Neural cell (in vitro differentiated cells): Measurements from ENCODE around the gene INSM1. TPM values are rescaled to one million over a fixed set of nuclear protein-coding genes. Genes with fewer than 3 reads are reported as not detected.
A peak's percentile ranks its signal among the peaks of the same experiment; 100 is the strongest.

Experiments
- H2AFZ ChIP-seq: fragments of 200-600, 300-800 bp; sonication (generic), shearing (Covaris generic); 2 replicates; pipeline ENCODE4 v1.6.0; 2014; ENCODE audit warnings: low read depth, mild to moderate bottlenecking, antibody characterized with exemption, low read length, moderate library complexity
- H3F3A ChIP-seq: fragments of 200-600 bp; shearing (Covaris generic); 2 replicates; pipeline ENCODE4 v1.6.1; 2016; ENCODE audit warnings: mild to moderate bottlenecking, moderate library complexity, mixed read lengths, antibody characterized with exemption, low read length; ENCODE audit not compliant: insufficient read depth, poor library complexity, severe bottlenecking
- H3K27ac ChIP-seq: fragments of 200-600, 300-800 bp; sonication (generic), shearing (Covaris generic); 2 replicates; pipeline ENCODE4 v1.5.1; 2014; ENCODE audit warnings: mild to moderate bottlenecking, low read length, moderate library complexity
- H3K27me3 ChIP-seq: fragments of 300-800, 200-600 bp; sonication (generic), shearing (Covaris generic); 2 replicates; pipeline ENCODE4 v1.6.0; 2014; ENCODE audit warnings: mild to moderate bottlenecking, low read depth, low read length, moderate library complexity; ENCODE audit not compliant: insufficient read depth
- H3K36me3 ChIP-seq: fragments of 300-800, 200-600 bp; sonication (generic), shearing (Covaris generic); 2 replicates; pipeline ENCODE4 v1.5.1; 2014; ENCODE audit warnings: mild to moderate bottlenecking, antibody characterized with exemption, low read length, moderate library complexity; ENCODE audit not compliant: insufficient read depth
- H3K4me2 ChIP-seq: fragments of 300-800, 200-600 bp; sonication (generic), shearing (Covaris generic); 2 replicates; pipeline ENCODE4 v1.6.0; 2014; ENCODE audit warnings: mild to moderate bottlenecking, low read length
- H3K4me3 ChIP-seq: fragments of 300-800, 200-600 bp; sonication (generic), shearing (Covaris generic); 2 replicates; pipeline ENCODE4 v1.5.1; 2014; ENCODE audit warnings: mild to moderate bottlenecking, low read length, moderate library complexity
- H3K79me2 ChIP-seq: fragments of 200-600 bp; shearing (Covaris generic); replicated peaks from 2 replicates; pipeline ENCODE4 v1.6.0; 2014; ENCODE audit warnings: mild to moderate bottlenecking, low read length, moderate library complexity; ENCODE audit not compliant: insufficient read depth
- H3K9ac ChIP-seq: fragments of 300-800, 200-600 bp; sonication (generic), shearing (Covaris generic); 2 replicates; pipeline ENCODE4 v1.6.1; 2016; ENCODE audit warnings: mild to moderate bottlenecking, low read length, mixed read lengths
- H3K9me2 ChIP-seq: fragments of 200-600 bp; shearing (Covaris generic); 2 replicates; pipeline ENCODE4 v1.6.1; 2016; ENCODE audit warnings: mild to moderate bottlenecking, low read length, mixed read lengths; ENCODE audit not compliant: insufficient read depth
- H3K9me3 ChIP-seq: fragments of 200-600, 300-800 bp; sonication (generic), shearing (Covaris generic); 2 replicates; pipeline ENCODE4 v1.6.1; 2016; ENCODE audit warnings: mild to moderate bottlenecking, mixed run types, low read length, moderate library complexity, mixed read lengths
- H4K20me1 ChIP-seq: fragments of 200-600 bp; shearing (Covaris generic); 2 replicates; pipeline ENCODE4 v1.6.1; 2016; ENCODE audit warnings: mild to moderate bottlenecking, mixed run types; ENCODE audit not compliant: insufficient read depth
- CTCF ChIP-seq: fragments of 450-650 bp; IDR thresholded peaks from 2 replicates; pipeline ENCODE4 v1.5.1; 2014; ENCODE audit warnings: antibody characterized with exemption, mild to moderate bottlenecking, moderate library complexity; ENCODE audit not compliant: poor library complexity, severe bottlenecking
- EP300 ChIP-seq: fragments of 450-650 bp; conservative IDR thresholded peaks from 2 replicates; pipeline ENCODE4 v1.6.1; 2014; ENCODE audit warnings: antibody characterized with exemption, mild to moderate bottlenecking, moderate library complexity; ENCODE audit not compliant: poor library complexity, severe bottlenecking
- MXI1 ChIP-seq: fragments of 450-650 bp; conservative IDR thresholded peaks from 2 replicates; pipeline ENCODE4 v1.6.1; 2014; ENCODE audit warnings: antibody characterized with exemption, mild to moderate bottlenecking; ENCODE audit not compliant: poor library complexity, severe bottlenecking
- POLR2AphosphoS5 ChIP-seq: IDR thresholded peaks from 2 replicates; pipeline ENCODE4 v1.6.1; 2012
- RAD21 ChIP-seq: fragments of 450-650 bp; conservative IDR thresholded peaks from 2 replicates; pipeline ENCODE4 v1.6.1; 2014; ENCODE audit warnings: antibody characterized with exemption, mild to moderate bottlenecking, moderate library complexity
- REST ChIP-seq: IDR thresholded peaks from 2 replicates; pipeline ENCODE4 v1.6.1; 2012; ENCODE audit warnings: borderline replicate concordance
- SMC3 ChIP-seq: fragments of 450-650 bp; conservative IDR thresholded peaks from 2 replicates; pipeline ENCODE4 v1.6.1; 2014; ENCODE audit warnings: antibody characterized with exemption, mild to moderate bottlenecking, moderate library complexity; ENCODE audit not compliant: poor library complexity
- TAF1 ChIP-seq: IDR thresholded peaks from 2 replicates; pipeline ENCODE4 v1.6.1; 2012; ENCODE audit warnings: low read depth
- polyA plus RNA-seq: library from polyadenylated mRNA; depleted of rRNA; stranded (reverse); fragments of >200 nt; gene quantifications from 2 replicates; pipeline ENCODE4 v1.2.3, GENCODE V29; 2014

The INSM1 gene
- polyA plus RNA-seq, 1 donor from 2014 or later, result 8.6 TPM

GRCh38 chr20:20366876-20367574, 879 bp upstream of the INSM1 start:
- H4K20me1 ChIP-seq, result peaks cover 6% of the 10 kb centered on the region
- peak overlapping the region; percentile 80 for H3K9ac ChIP-seq
- H2AFZ ChIP-seq, result peak overlapping the region; percentile 10
- H3K27me3 ChIP-seq, result peaks cover 48% of the 10 kb centered on the region
- peaks cover 10% of the 10 kb centered on the region for H3F3A ChIP-seq
- peak overlapping the region; percentile 48 for H3K4me2 ChIP-seq
- TF ChIP-seq TAF1 (no peak), EP300 (no peak), MXI1 (no peak), RAD21 (no peak), CTCF (no peak), SMC3 (no peak), REST (peak; percentile 32), POLR2AphosphoS5 (peak; percentile 20)
- H3K9me2 ChIP-seq, result no peaks in the 10 kb centered on the region
- H3K9me3 ChIP-seq, result no peaks in the 10 kb centered on the region
- H3K36me3 ChIP-seq, result no peaks in the 10 kb centered on the region
- peak overlapping the region; percentile 83 for H3K4me3 ChIP-seq
- H3K27ac ChIP-seq, result peak overlapping the region; percentile 51
- H3K79me2 ChIP-seq, result peaks cover 29% of the 10 kb centered on the region

- peaks cover 10% of the 10 kb centered on the region for H3F3A ChIP-seq
- no peaks in the 10 kb centered on the region for H3K36me3 ChIP-seq
- no peaks in the 10 kb centered on the region for H3K9me2 ChIP-seq
- H4K20me1 ChIP-seq, result peaks cover 6% of the 10 kb centered on the region
- peak overlapping the region; percentile 83 for H3K4me3 ChIP-seq
- H3K79me2 ChIP-seq, result peaks cover 37% of the 10 kb centered on the region
- H3K4me2 ChIP-seq, result no peak overlapping the region
- peaks cover 35% of the 10 kb centered on the region for H3K27me3 ChIP-seq
- no peaks in the 10 kb centered on the region for H3K9me3 ChIP-seq
- peak overlapping the region; percentile 80 for H3K9ac ChIP-seq
- peak overlapping the region; percentile 39 for H3K27ac ChIP-seq
- no peak overlapping the region for H2AFZ ChIP-seq
- TF ChIP-seq EP300, result no peak
- peak; percentile 20 for TF ChIP-seq TAF1
These were observed 730 bp downstream of the INSM1 start for GRCh38 chr20:20368418-20369249.
